HUES64 (cell line): ENCODE data around the gene MRPS10.
A peak's percentile ranks its signal among the peaks of the same experiment; 100 is the strongest.
"Not testable (repeated sequence)": the region's sequence is repeated elsewhere in the genome, so short reads cannot be mapped to it uniquely, and the experiment has no call there.

Source experiments
- H3K27ac ChIP-seq: 2 replicates; pipeline ENCODE4 v1.7.0; 2013; ENCODE audit warnings: low read depth, low read length, inconsistent platforms
- H3K27me3 ChIP-seq: 2 replicates; pipeline ENCODE4 v1.6.1; 2013; ENCODE audit warnings: mild to moderate bottlenecking, low read length; ENCODE audit not compliant: insufficient read depth
- H3K36me3 ChIP-seq: 2 replicates; pipeline ENCODE4 v1.6.1; 2013; ENCODE audit warnings: mild to moderate bottlenecking, low read length; ENCODE audit not compliant: insufficient read depth
- H3K4me1 ChIP-seq: 2 replicates; pipeline ENCODE4 v1.6.1; 2013; ENCODE audit warnings: mild to moderate bottlenecking, low read length, moderate library complexity; ENCODE audit not compliant: insufficient read depth
- H3K4me3 ChIP-seq: 2 replicates; pipeline ENCODE4 v1.5.1; 2013; ENCODE audit warnings: mild to moderate bottlenecking, low read length, moderate library complexity
- H3K9ac ChIP-seq: 2 replicates; pipeline ENCODE4 v1.6.1; 2013; ENCODE audit warnings: mild to moderate bottlenecking, low read depth, low read length
- H3K9me3 ChIP-seq: 2 replicates; pipeline ENCODE4 v1.6.1; 2013; ENCODE audit warnings: low read depth, low read length; ENCODE audit not compliant: insufficient read depth
- WGBS: fragments of 150-250, 120-280 bp; methylation state at CpG from one replicate; pipeline ENCODE4 v1.1.7; 2013; ENCODE audit warnings: missing lambda C conversion rate; 5-methylcytosine and 5-hydroxymethylcytosine counted together

Gene MRPS10

GRCh38 chr6:42173101-42173500 lies 44.6 kb downstream of the MRPS10 start, which contains the start of gene GUCA1A:
TSS of gene GUCA1A (plus strand) at chr6:42173364. CDS start at chr6:42173614, 250 bp downstream.
- WGBS: 96% methylated on average over 1 of the region's 2 CpGs
- peaks cover 11% of the 10 kb centered on the region for H3K4me1 ChIP-seq

GRCh38 chr6:42171813-42172581 lies 45.7 kb downstream of the MRPS10 start:
- H3K9ac ChIP-seq: no peak overlapping the region
- 97% methylated on average over 7 of the region's 7 CpGs for WGBS
- H3K4me3 ChIP-seq: no peak overlapping the region
- H3K36me3 ChIP-seq: no peaks in the 10 kb centered on the region
- H3K4me1 ChIP-seq: peaks cover 7% of the 10 kb centered on the region
- no peaks in the 10 kb centered on the region for H3K9me3 ChIP-seq
- H3K27ac ChIP-seq: no peak overlapping the region
- H3K27me3 ChIP-seq: no peaks in the 10 kb centered on the region

More at GRCh38 chr6:42173101-42173500, 44.6 kb downstream of the MRPS10 start, which contains the start of gene GUCA1A:
- no peaks in the 10 kb centered on the region for H3K9me3 ChIP-seq
- no peak within 1 kb of the TSS for H3K27ac ChIP-seq
- H3K36me3 ChIP-seq: no peaks in the 10 kb centered on the region
- H3K9ac ChIP-seq: no peak within 1 kb of the TSS
- H3K4me3 ChIP-seq: no peak within 1 kb of the TSS
- no peaks in the 10 kb centered on the region for H3K27me3 ChIP-seq

GRCh38 chr6:42169780-42170179 lies 47.9 kb downstream of the MRPS10 start:
- not testable (repeated sequence) for H3K27me3 ChIP-seq, H3K4me1 ChIP-seq, H3K27ac ChIP-seq, H3K9me3 ChIP-seq, H3K9ac ChIP-seq, H3K36me3 ChIP-seq, H3K4me3 ChIP-seq
- 91% methylated on average over 1 of the region's 2 CpGs for WGBS

GRCh38 chr6:42168650-42169049 lies 49.0 kb downstream of the MRPS10 start:
- Histone ChIP-seq H3K4me3 (no peak overlapping the region), H3K4me1 (0 out of 2 replicates have a peak, but pooled peaks cover 8% of the 10 kb centered on the region), H3K9me3 (no peaks in the 10 kb centered on the region), H3K36me3 (no peaks in the 10 kb centered on the region), H3K27ac (no peak overlapping the region), H3K9ac (no peak overlapping the region), H3K27me3 (no peaks in the 10 kb centered on the region)
- WGBS: 91% methylated on average over 6 of the region's 6 CpGs

- Histone ChIP-seq H3K36me3 (no peaks in the 10 kb centered on the region), H3K4me3 (no peak overlapping the region), H3K27ac (0 out of 2 replicates have a peak overlapping the region, but pooled peaks have one; percentile 0), H3K4me1 (0 out of 2 replicates have a peak, but pooled peaks cover 11% of the 10 kb centered on the region), H3K9ac (no peak overlapping the region), H3K9me3 (no peaks in the 10 kb centered on the region), H3K27me3 (no peaks in the 10 kb centered on the region)
- WGBS: 19% methylated on average over 7 of the region's 8 CpGs
Measured at GRCh38 chr6:42166444-42167141, 51.1 kb downstream of the MRPS10 start.

GRCh38 chr6:42165016-42165415 lies 52.6 kb downstream of the MRPS10 start:
- Histone ChIP-seq H3K27ac (no peak overlapping the region), H3K4me1 (0 out of 2 replicates have a peak, but pooled peaks cover 11% of the 10 kb centered on the region), H3K4me3 (no peak overlapping the region), H3K9ac (no peak overlapping the region), H3K27me3 (no peaks in the 10 kb centered on the region), H3K36me3 (no peaks in the 10 kb centered on the region), H3K9me3 (no peaks in the 10 kb centered on the region)
- WGBS: 89% methylated on average over 9 of the region's 9 CpGs

- WGBS: 29% methylated on average over 1 of the region's 1 CpG
- H3K27me3 ChIP-seq: no peaks in the 10 kb centered on the region
- H3K4me1 ChIP-seq: 0 out of 2 replicates have a peak, but pooled peaks cover 11% of the 10 kb centered on the region
- H3K4me3 ChIP-seq: no peak overlapping the region
- H3K36me3 ChIP-seq: no peaks in the 10 kb centered on the region
- H3K9ac ChIP-seq: no peak overlapping the region
- H3K27ac ChIP-seq: no peak overlapping the region
- H3K9me3 ChIP-seq: no peaks in the 10 kb centered on the region
Measured at GRCh38 chr6:42163981-42164380, 53.7 kb downstream of the MRPS10 start.

- Histone ChIP-seq H3K9ac (no peak overlapping the region), H3K4me3 (no peak overlapping the region), H3K27me3 (no peaks in the 10 kb centered on the region), H3K36me3 (no peaks in the 10 kb centered on the region), H3K4me1 (0 out of 2 replicates have a peak, but pooled peaks cover 11% of the 10 kb centered on the region), H3K9me3 (no peaks in the 10 kb centered on the region), H3K27ac (no peak overlapping the region)
- WGBS: 92% methylated on average over 13 of the region's 13 CpGs
Measured at GRCh38 chr6:42162812-42163211, 54.8 kb downstream of the MRPS10 start.

GRCh38 chr6:42162384-42162783 lies 55.3 kb downstream of the MRPS10 start:
- 53% methylated on average over 7 of the region's 7 CpGs for WGBS
- Histone ChIP-seq H3K4me1 (0 out of 2 replicates have a peak, but pooled peaks cover 11% of the 10 kb centered on the region), H3K36me3 (no peaks in the 10 kb centered on the region), H3K27ac (no peak overlapping the region), H3K9me3 (no peaks in the 10 kb centered on the region), H3K27me3 (no peaks in the 10 kb centered on the region), H3K9ac (no peak overlapping the region), H3K4me3 (no peak overlapping the region)

GRCh38 chr6:42159431-42160024 lies 58.1 kb downstream of the MRPS10 start:
- no peak overlapping the region for H3K4me3 ChIP-seq
- H3K27ac ChIP-seq: no peak overlapping the region
- H3K9me3 ChIP-seq: no peaks in the 10 kb centered on the region
- WGBS: 91% methylated on average over 4 of the region's 4 CpGs
- H3K9ac ChIP-seq: no peak overlapping the region
- no peaks in the 10 kb centered on the region for H3K36me3 ChIP-seq
- no peaks in the 10 kb centered on the region for H3K27me3 ChIP-seq
- 0 out of 2 replicates have a peak, but pooled peaks cover 9% of the 10 kb centered on the region for H3K4me1 ChIP-seq

- Histone ChIP-seq H3K4me1 (0 out of 2 replicates have a peak, but pooled peaks cover 6% of the 10 kb centered on the region), H3K9ac (no peak overlapping the region), H3K36me3 (no peaks in the 10 kb centered on the region), H3K27me3 (no peaks in the 10 kb centered on the region), H3K27ac (no peak overlapping the region), H3K4me3 (no peak overlapping the region), H3K9me3 (no peaks in the 10 kb centered on the region)
- WGBS: 91% methylated on average over 2 of the region's 2 CpGs
Measured at GRCh38 chr6:42158631-42159030, 59.0 kb downstream of the MRPS10 start.
